GM19324 (cell line): ENCODE data around the gene RHCG.

Experiments
- ATAC-seq: cut with Tn5 transposase; IDR thresholded peaks from one replicate; pipeline ENCODE4 v1.9.1; 2021; ENCODE audit warnings: mild to moderate bottlenecking, moderate library complexity; ENCODE audit not compliant: unreplicated experiment, low FRiP score

Gene RHCG

GRCh38 chr15:89504166-89504565 is 7.8 kb upstream of the RHCG start:
- ATAC-seq: no peak

- ATAC-seq: no peak
Observed at GRCh38 chr15:89502867-89503595, 6.6 kb upstream of the RHCG start.

- no peak for ATAC-seq
Observed at GRCh38 chr15:89501646-89502045, 5.3 kb upstream of the RHCG start.

GRCh38 chr15:89500397-89501270 is 4.3 kb upstream of the RHCG start:
- no peak for ATAC-seq

GRCh38 chr15:89499156-89499555 is 2.8 kb upstream of the RHCG start:
- ATAC-seq: no peak

- ATAC-seq: no peak
Observed at GRCh38 chr15:89498574-89498906, 2.2 kb upstream of the RHCG start.

- ATAC-seq: no peak
Observed at GRCh38 chr15:89497231-89497630, 848 bp upstream of the RHCG start.

GRCh38 chr15:89495638-89496145 is 691 bp downstream of the RHCG start:
- ATAC-seq: no peak

- ATAC-seq: no peak
Observed at GRCh38 chr15:89494941-89495637, 1.3 kb downstream of the RHCG start.

GRCh38 chr15:89494031-89494430 is 2.4 kb downstream of the RHCG start:
- ATAC-seq: no peak

- ATAC-seq: no peak
Observed at GRCh38 chr15:89492934-89493631, 3.3 kb downstream of the RHCG start.

GRCh38 chr15:89492111-89492641 is 4.2 kb downstream of the RHCG start:
- no peak for ATAC-seq

- no peak for ATAC-seq
Observed at GRCh38 chr15:89490814-89491315, 5.5 kb downstream of the RHCG start.

GRCh38 chr15:89490081-89490813 is 6.1 kb downstream of the RHCG start:
- ATAC-seq: no peak

GRCh38 chr15:89489376-89489775 is 7.0 kb downstream of the RHCG start:
- no peak for ATAC-seq

- no peak for ATAC-seq
Observed at GRCh38 chr15:89487791-89488190, 8.6 kb downstream of the RHCG start.

- ATAC-seq: no peak
Observed at GRCh38 chr15:89486726-89487050, 9.7 kb downstream of the RHCG start.

GRCh38 chr15:89483079-89483478 is 13.3 kb downstream of the RHCG start:
- no peak for ATAC-seq

- ATAC-seq: no peak
Observed at GRCh38 chr15:89482139-89482538, 14.2 kb downstream of the RHCG start.

- no peak for ATAC-seq
Observed at GRCh38 chr15:89480505-89480904, 15.9 kb downstream of the RHCG start.
